Stimulated activated CD4-positive, alpha-beta T cell treated with anti-CD3 and anti-CD28 coated beads, Interleukin-15, amount 100 ng/mL, for 48 hours (primary cell): ENCODE data around the gene ZFPM1.

ENCODE experiments used
- DNase-seq, 2 donors: peaks; one replicate each; pipeline ENCODE4 v3.0.0-alpha.2; 2020; ENCODE audit warnings: low read depth in 2 of 2

The ZFPM1 gene

GRCh38 chr16:88537859-88538258 is 84.8 kb downstream of the ZFPM1 start:
- no peak for DNase-seq

GRCh38 chr16:88538366-88539060 is 85.4 kb downstream of the ZFPM1 start:
- no peak for DNase-seq

- DNase-seq, result no peak
Observed at GRCh38 chr16:88539261-88539651, 86.2 kb downstream of the ZFPM1 start.

GRCh38 chr16:88539652-88540345 is 86.7 kb downstream of the ZFPM1 start:
- DNase-seq, result no peak

GRCh38 chr16:88540346-88540977 is 87.4 kb downstream of the ZFPM1 start:
- no peak for DNase-seq

GRCh38 chr16:88541831-88542616 is 88.9 kb downstream of the ZFPM1 start:
- DNase-seq, result no peak

GRCh38 chr16:88543230-88543813 is 90.2 kb downstream of the ZFPM1 start:
- DNase-seq, result no peak

GRCh38 chr16:88545781-88546180 is 92.7 kb downstream of the ZFPM1 start:
- no peak for DNase-seq

- DNase-seq, result no peak
Observed at GRCh38 chr16:88548131-88548874, 95.2 kb downstream of the ZFPM1 start.

- DNase-seq, result no peak
Observed at GRCh38 chr16:88548985-88549384, 95.9 kb downstream of the ZFPM1 start.

- no peak for DNase-seq
Observed at GRCh38 chr16:88549671-88550245, 96.7 kb downstream of the ZFPM1 start.

GRCh38 chr16:88550246-88550661 is 97.2 kb downstream of the ZFPM1 start:
- DNase-seq, result no peak

- DNase-seq, result no peak
Observed at GRCh38 chr16:88552166-88552565, 99.1 kb downstream of the ZFPM1 start.

- DNase-seq, result no peak
Observed at GRCh38 chr16:88552815-88553214, 99.7 kb downstream of the ZFPM1 start.

- no peak for DNase-seq
Observed at GRCh38 chr16:88553739-88554138, 100.7 kb downstream of the ZFPM1 start.

- DNase-seq, result no peak
Observed at GRCh38 chr16:88554711-88555264, 101.7 kb downstream of the ZFPM1 start.

- DNase-seq, result no peak
Observed at GRCh38 chr16:88556294-88556988, 103.4 kb downstream of the ZFPM1 start.

- DNase-seq, result no peak
Observed at GRCh38 chr16:88558457-88559442, 105.7 kb downstream of the ZFPM1 start.
